ENCODE data around the gene GADD45GIP1. TPM values are rescaled to one million over a fixed set of nuclear protein-coding genes. Genes with fewer than 3 reads are reported as not detected.

The GADD45GIP1 gene
- polyA plus RNA-seq, 1 of the 3 experiments (the other 2 are of a cell fraction), result 91.8 TPM

GRCh38 chr19:13001166-13001501, 44.1 kb upstream of the GADD45GIP1 start:
- DNase-seq, result no peak
- Histone ChIP-seq H4K20me1 (ENCODE audit: insufficient read depth) (peaks cover 9% of the 10 kb centered on the region; the same call in 1 of the 2 replicates), H3K27ac (ENCODE audit: low read depth in 2 of 2, low read length in 1 of 2) (no peak overlapping the region), H3K9me2 (no peaks in the 10 kb centered on the region), H3K4me3 (ENCODE audit: low read depth in 2 of 2, low read length in 1 of 2) (no peak overlapping the region), H3K4me2 (no peak overlapping the region), H3K9ac (no peak overlapping the region), H3K4me1 (ENCODE audit: control insufficient read depth in 1 of 2, insufficient read depth in 2 of 2, low read depth in 1 of 2, low read length in 1 of 2) (peaks cover 0 to 9% of the 10 kb centered on the region in 2 experiments; a peak in 1 of 4 replicates), H3F3A (replicated peaks; ENCODE audit: insufficient read depth) (no peaks in the 10 kb centered on the region), H3K27me3 (ENCODE audit: insufficient read depth) (no peaks in the 10 kb centered on the region), H3K9me3 (no peaks in the 10 kb centered on the region), H3K79me2 (ENCODE audit: insufficient read depth) (peaks cover 48% of the 10 kb centered on the region), H3K36me3 (replicated peaks in 1 of 2; ENCODE audit: control insufficient read depth in 1 of 2, insufficient read depth in 2 of 2, low read length in 1 of 2) (no peaks in the 10 kb centered on the region), H2AFZ (ENCODE audit: low read depth) (no peak overlapping the region)
- CTCF ChIA-PET, result interaction anchor here (0.8 to 2.3 kb wide), 4 partner anchors 9 to 93 kb away, joined by 3 to 8 read pairs (median 6); no protein-coding TSS in a partner anchor
- POLR2A ChIA-PET, result no interaction called here
- TF ChIP-seq GATA2 (CRISPR knock-in tag; IDR thresholded peaks at IDR 0.05), result no peak
- no peak for TF ChIP-seq SIN3A (IDR thresholded peaks at IDR 0.05; ENCODE audit: borderline replicate concordance, low read depth, low read length)
- no peak for TF ChIP-seq GABPA (IDR thresholded peaks at IDR 0.05; ENCODE audit: low read depth)
- TF ChIP-seq, protein P1, sequence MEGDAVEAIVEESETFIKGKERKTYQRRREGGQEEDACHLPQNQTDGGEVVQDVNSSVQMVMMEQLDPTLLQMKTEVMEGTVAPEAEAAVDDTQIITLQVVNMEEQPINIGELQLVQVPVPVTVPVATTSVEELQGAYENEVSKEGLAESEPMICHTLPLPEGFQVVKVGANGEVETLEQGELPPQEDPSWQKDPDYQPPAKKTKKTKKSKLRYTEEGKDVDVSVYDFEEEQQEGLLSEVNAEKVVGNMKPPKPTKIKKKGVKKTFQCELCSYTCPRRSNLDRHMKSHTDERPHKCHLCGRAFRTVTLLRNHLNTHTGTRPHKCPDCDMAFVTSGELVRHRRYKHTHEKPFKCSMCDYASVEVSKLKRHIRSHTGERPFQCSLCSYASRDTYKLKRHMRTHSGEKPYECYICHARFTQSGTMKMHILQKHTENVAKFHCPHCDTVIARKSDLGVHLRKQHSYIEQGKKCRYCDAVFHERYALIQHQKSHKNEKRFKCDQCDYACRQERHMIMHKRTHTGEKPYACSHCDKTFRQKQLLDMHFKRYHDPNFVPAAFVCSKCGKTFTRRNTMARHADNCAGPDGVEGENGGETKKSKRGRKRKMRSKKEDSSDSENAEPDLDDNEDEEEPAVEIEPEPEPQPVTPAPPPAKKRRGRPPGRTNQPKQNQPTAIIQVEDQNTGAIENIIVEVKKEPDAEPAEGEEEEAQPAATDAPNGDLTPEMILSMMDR (IDR thresholded peaks at IDR 0.05), result no peak
- TF ChIP-seq YY1 (IDR thresholded peaks at IDR 0.05; ENCODE audit: low read depth), result no peak
- TF ChIP-seq, protein P2, sequence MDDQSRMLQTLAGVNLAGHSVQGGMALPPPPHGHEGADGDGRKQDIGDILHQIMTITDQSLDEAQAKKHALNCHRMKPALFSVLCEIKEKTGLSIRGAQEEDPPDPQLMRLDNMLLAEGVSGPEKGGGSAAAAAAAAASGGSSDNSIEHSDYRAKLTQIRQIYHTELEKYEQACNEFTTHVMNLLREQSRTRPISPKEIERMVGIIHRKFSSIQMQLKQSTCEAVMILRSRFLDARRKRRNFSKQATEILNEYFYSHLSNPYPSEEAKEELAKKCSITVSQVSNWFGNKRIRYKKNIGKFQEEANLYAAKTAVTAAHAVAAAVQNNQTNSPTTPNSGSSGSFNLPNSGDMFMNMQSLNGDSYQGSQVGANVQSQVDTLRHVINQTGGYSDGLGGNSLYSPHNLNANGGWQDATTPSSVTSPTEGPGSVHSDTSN (IDR thresholded peaks at IDR 0.05), result no peak
- TF ChIP-seq FOXM1 (IDR thresholded peaks at IDR 0.05; ENCODE audit: low read depth), result no peak
- TF ChIP-seq, protein P3, sequence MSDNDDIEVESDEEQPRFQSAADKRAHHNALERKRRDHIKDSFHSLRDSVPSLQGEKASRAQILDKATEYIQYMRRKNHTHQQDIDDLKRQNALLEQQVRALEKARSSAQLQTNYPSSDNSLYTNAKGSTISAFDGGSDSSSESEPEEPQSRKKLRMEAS (IDR thresholded peaks at IDR 0.05; ENCODE audit: low read depth), result no peak
- TF ChIP-seq NRF1 (IDR thresholded peaks at IDR 0.05; ENCODE audit: low read depth, low read length), result no peak
- TF ChIP-seq ELF1 (IDR thresholded peaks at IDR 0.05), result no peak
- TF ChIP-seq MEF2A (IDR thresholded peaks at IDR 0.05; ENCODE audit: borderline replicate concordance, low read depth), result no peak
- no peak for TF ChIP-seq RCOR1 (IDR thresholded peaks at IDR 0.05; ENCODE audit: low read length)
- TF ChIP-seq, protein P4, sequence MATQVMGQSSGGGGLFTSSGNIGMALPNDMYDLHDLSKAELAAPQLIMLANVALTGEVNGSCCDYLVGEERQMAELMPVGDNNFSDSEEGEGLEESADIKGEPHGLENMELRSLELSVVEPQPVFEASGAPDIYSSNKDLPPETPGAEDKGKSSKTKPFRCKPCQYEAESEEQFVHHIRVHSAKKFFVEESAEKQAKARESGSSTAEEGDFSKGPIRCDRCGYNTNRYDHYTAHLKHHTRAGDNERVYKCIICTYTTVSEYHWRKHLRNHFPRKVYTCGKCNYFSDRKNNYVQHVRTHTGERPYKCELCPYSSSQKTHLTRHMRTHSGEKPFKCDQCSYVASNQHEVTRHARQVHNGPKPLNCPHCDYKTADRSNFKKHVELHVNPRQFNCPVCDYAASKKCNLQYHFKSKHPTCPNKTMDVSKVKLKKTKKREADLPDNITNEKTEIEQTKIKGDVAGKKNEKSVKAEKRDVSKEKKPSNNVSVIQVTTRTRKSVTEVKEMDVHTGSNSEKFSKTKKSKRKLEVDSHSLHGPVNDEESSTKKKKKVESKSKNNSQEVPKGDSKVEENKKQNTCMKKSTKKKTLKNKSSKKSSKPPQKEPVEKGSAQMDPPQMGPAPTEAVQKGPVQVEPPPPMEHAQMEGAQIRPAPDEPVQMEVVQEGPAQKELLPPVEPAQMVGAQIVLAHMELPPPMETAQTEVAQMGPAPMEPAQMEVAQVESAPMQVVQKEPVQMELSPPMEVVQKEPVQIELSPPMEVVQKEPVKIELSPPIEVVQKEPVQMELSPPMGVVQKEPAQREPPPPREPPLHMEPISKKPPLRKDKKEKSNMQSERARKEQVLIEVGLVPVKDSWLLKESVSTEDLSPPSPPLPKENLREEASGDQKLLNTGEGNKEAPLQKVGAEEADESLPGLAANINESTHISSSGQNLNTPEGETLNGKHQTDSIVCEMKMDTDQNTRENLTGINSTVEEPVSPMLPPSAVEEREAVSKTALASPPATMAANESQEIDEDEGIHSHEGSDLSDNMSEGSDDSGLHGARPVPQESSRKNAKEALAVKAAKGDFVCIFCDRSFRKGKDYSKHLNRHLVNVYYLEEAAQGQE (IDR thresholded peaks at IDR 0.05; ENCODE audit: low read depth, low read length), result no peak
- no peak for TF ChIP-seq POLR2AphosphoS5 (IDR thresholded peaks at IDR 0.05; ENCODE audit: low read depth, low read length)
- TF ChIP-seq, protein P5, sequence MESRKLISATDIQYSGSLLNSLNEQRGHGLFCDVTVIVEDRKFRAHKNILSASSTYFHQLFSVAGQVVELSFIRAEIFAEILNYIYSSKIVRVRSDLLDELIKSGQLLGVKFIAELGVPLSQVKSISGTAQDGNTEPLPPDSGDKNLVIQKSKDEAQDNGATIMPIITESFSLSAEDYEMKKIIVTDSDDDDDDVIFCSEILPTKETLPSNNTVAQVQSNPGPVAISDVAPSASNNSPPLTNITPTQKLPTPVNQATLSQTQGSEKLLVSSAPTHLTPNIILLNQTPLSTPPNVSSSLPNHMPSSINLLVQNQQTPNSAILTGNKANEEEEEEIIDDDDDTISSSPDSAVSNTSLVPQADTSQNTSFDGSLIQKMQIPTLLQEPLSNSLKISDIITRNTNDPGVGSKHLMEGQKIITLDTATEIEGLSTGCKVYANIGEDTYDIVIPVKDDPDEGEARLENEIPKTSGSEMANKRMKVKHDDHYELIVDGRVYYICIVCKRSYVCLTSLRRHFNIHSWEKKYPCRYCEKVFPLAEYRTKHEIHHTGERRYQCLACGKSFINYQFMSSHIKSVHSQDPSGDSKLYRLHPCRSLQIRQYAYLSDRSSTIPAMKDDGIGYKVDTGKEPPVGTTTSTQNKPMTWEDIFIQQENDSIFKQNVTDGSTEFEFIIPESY (IDR thresholded peaks at IDR 0.05; ENCODE audit: borderline replicate concordance, low read depth), result no peak
- no peak for TF ChIP-seq RFX5 (IDR thresholded peaks at IDR 0.05; ENCODE audit: low read length)
- TF ChIP-seq RXRA (IDR thresholded peaks at IDR 0.05; ENCODE audit: borderline replicate concordance, low read depth), result no peak
- 90% methylated on average over 8 of the region's 19 CpGs for WGBS (ENCODE audit: low lambda C conversion rate)
